Fibroblast of skin of left biceps (primary cell): ENCODE data around the gene ACSL1.

ENCODE experiments used
- DNase-seq, 2 experiments: peaks; one replicate each; pipeline ENCODE4 v3.0.0-alpha.2; 2013; ENCODE audit warnings: low read depth in 2 of 2

ACSL1 gene

DNA sequence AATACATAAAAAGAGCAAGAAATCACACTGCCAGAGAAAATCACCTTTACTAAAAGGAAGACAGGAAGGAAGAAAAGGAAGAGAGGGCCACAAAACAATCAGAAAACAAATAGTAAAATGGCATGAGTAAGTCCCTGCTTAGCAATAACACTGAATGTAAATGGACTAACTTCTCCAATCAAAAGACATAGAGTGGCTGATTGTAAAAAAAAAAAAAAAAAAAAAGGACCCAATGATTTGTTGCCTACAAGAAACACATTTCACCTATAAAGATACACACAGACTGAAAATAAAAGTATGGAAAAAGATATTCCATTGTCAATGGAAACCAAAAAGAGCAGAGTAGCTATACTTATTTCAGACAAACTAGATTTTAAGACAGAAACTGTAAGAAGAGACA lies 104.5 kb downstream of the ACSL1 start:
- no peak for DNase-seq

DNA sequence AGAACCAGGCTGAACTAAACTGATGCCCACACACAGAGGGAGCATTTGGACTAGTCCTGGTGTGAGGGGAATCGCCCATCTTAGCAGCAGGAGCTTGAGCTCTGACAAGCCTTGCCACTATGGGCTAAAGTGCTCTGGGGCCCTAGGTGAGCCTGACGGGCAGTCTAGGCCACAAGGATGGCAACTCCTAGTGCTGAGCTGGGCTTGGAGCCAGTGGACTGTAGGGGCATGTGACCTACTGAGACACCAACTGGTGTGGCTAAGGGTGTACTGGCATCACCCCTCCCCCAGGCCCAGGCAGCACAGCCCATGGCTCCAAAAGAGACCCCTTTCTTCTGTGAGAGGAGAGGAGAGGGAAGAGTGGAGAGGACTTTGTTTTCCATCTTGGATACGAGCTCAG lies 106.4 kb downstream of the ACSL1 start:
- DNase-seq: no peak

DNA sequence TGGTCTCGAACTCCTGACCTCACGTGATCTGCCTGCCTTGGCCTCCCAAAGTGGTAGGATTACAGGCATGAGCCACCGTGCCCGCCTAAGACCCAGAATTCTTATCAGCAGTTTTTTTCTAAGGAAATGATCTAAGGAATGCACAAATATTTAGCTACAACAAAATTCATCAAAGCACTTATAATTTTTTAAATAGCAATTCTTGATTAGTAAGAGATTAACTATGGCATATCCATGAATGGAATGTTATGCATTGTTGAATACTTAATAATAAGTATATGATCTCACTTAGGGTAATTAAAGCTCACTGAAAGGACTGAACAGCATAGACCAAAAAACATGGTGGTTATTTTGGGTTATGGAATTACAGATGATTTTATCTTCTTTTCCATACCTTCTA lies 110.2 kb downstream of the ACSL1 start:
- no peak for DNase-seq

DNA sequence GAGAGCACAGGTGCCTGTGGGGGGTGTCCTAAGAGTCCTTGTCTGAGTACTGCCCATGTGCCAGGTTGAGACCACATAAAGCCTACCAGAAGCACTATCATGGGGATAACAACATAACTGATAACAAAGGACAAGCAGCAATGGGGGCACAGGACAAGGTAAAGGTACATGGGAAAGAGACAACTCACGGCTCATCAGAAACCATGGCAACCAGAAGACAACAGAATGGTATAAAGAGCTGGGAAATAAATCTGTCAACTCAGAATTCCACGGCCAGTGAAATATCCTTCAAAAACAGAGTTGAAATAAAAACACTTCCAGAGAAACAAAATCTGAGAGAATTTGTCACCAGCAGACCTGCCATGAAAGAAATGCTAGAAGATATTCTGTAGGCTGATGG lies 111.9 kb downstream of the ACSL1 start:
- DNase-seq: no peak

DNA sequence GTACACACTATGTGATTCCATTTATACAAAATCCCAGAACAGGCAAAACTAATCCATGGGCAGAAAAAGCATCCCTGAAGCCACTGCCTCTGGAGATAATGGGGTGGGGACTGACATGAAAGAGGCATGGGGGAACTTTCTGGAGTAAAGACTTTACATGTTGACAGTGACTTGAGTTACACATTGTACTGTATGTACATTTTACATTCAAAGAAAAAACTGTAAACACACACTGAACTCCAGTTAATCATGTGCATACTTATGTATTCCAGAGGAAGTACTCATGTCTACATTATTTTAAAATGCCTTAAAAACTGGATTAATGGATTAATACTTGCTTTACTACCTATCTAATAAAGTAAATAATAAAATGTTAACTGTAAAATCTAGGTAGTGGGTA lies 113.4 kb downstream of the ACSL1 start:
- DNase-seq: no peak

DNA sequence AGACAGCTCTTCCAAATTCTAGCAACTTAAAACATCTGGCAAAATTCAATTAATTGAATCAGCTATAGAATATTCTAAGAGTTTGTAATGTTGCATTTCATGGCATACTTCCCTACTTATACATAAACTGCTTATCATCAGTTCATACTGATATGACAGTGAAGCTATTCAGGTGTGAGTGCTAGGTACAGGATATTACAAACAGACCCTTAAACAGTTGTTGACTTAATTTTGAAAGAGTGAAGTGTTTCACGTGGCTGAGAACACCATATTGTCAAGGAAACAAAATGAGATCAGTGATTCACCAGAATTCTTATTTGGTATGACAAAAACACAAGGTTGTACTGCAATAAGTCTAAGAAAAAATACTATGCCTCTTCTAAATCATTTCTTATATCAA lies 119.3 kb downstream of the ACSL1 start:
- DNase-seq: no peak

DNA sequence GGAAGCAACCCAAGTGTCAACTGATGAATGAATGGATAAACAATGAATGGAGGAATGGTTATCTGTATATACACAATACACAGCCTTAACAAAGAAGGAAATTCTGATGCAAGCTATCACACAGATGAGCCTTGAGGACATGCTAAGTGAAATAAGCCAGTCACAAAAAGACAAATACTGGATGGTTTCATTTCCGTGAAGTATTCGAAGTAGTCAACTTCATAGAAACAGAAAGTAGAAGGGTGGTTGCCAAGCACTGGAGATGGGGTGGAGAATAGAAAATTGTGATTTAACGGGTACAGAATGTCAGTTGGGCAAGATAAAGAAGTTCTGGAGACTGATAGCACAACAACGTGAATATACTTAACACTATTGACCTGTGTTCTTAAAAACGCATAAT lies 120.1 kb downstream of the ACSL1 start:
- DNase-seq: no peak
